HCEC 1CT (cell line): ENCODE results near the gene ACO1.
"Not testable (repeated sequence)": the region's sequence is repeated elsewhere in the genome, so short reads cannot be mapped to it uniquely, and the experiment has no call there.

Source experiments
- DNase-seq: peaks from one replicate; pipeline ENCODE4 v3.0.0-alpha.2; 2017

The ACO1 gene

DNA sequence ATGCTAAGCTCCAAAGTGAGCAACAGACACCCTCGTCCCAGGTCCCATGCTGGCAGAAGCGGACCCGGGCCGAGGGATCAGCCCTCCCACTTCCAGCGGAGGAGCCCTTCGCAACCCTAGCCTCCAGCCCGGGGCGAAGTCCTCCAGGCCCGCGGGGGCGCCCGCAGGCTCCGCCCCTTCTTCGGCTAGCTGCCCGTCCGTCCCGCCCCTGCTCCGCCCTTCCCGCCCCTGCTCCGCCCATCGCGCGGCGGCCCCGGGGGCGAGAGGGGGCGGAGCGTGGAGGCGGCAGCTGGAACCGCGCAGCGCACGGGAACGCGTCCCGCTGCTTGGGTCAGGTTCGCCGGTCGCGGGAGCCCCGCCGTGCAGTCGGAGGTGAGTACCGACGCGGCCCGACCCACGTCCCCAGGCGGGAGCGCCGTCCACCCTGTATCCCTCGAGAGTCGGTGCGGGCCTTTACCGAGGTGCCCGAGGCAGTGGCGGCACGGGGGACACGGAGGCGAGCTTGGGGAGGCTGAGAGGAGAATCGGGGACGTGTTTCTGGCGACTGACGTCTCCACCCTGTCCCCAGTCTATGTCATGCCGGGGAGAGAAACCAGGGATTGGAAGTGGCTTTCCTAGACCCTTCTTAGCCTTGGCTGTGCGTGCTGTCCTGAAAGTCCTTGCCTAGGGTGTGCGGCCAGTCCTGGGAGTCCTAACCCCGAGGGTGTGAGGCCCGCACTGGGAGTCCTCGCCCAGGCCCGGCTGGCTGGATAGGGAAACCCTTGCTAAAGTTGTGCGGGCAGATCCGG, at the start of gene ACO1:
Gene ACO1, plus strand, starts transcription at position 280 of the 788 bp plus-strand sequence. CDS start 20,864 bp downstream, outside the sequence.
- peak; percentile 87 for DNase-seq

DNA sequence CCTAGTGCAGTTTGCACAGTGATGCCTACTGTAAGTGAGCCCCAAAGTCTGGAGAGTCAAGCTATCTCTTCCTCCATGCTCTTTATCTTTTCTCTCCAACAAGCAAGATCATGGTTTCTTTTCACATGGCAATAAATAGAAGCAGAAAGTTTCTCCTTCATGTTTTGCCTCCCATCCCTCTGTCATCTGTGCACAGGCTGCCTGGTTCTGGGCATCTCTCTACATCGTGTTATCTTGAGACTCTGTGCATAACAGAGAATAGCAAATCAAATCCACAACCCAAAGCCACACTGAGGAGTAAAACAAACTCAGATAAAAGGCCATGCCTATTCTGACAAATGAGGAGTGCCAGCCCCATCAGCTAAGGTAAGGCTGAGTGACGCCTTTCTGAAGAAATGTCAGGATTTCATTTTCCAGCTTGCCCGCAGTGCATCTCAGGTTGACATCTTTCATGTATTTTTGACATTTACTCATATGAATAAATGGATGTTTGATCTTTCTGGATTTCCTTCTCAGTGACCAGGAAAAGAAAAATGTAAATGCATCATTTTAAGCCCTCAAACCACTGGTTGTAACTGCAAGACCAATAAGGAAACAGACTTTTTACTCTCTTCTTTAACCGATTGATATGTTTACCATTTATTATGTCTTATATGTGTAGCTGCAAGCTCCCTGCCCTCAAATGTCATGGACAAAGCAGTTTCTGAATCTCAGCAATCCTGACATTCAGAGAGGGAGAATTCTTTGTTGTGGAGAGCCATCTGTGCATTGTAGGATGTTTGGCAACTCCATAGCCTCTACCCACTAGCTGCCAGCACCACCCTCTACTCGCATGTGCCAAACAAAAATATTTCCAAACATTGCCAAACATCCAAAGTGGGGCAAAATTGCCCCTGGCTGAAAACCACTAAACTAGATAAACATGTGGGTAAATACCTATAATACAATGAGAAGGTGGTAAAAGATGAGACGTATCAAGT, 49.2 kb upstream of the ACO1 start:
- no peak for DNase-seq

DNA sequence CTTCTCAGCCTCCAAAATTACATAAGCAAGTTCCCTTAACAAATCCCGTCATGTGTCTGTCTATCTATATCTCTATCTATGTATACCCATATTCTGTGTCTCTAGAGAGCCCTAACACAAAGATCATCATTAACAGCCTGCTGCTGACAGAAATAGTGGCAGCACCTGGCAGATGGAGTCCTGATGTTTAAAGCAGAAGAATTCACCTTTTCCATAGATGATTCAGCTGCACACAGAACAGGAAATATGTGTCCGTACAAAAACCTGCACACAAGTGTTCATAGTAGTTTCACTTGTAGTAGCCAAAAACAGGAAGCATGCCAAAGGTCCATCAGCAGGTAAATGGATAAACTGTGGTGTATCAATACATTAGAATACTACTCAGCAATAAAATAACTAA, 45.0 kb upstream of the ACO1 start:
- DNase-seq = no peak

DNA sequence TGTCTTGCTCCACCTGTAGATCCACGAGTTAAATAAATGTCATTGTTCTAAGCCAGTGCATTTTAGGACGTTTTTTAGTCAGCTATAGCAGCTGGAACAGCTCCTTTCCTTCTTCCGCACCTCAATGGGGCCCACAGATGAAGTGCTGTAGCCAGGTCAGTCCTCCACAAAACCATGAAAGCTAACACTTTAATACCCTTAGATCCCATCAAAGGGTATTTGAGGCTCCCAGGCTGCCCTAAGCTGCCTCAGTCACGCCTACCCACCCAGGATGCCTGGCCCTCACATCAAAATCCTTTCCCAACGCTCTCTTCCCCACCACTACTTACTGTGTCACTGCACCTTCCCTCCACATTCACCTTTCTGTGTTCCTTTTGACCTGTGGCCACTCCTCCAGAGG, 44.1 kb upstream of the ACO1 start:
- DNase-seq = no peak

DNA sequence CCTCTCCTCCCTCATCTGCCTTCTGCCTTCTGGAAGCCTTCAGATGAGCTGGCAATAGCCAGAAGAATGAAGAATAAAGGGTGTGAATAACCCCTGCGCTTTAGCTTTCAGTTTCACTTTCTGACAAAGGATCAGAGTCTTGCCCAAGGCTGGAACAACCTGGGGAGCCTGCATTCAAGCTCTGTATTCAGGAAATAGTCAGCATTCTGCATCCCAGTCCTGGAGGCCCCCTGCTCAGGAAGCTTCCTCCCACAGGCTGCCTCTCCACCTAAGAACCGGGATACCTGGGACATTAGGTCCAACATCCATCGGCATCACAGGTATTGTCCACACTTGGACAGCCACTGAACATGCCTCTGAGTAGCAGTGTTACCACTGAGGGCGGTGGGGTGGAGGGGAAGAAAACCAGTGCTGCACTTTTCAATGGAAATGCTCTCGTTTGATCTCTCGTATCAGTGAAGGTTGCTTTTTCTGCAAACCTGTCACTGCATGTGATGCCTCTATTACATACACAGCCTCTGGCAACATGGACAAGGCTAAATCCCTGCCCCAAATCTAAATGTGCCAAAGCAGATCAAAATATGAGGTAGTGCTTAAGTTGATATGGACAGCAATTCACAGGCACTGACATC, 39.8 kb upstream of the ACO1 start:
- no peak for DNase-seq

DNA sequence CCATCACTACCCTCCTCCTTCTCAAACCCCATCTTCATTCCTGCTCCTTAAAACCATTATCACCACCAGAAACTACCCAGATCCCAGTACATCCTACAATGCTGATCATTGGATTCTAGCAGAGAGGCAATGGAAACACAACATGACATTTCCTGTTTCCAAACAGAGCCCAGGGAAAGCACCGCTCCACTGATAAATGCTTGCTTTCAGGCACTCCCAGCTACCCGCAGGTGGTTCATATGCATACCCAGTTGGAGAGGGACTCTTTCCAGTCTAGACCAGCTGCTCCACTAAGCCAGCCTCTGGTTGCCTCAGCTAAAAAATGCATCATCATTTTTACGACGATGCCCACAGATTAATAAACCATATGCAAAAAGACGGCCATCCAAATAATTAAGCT, 39.2 kb upstream of the ACO1 start:
- DNase-seq = no peak

DNA sequence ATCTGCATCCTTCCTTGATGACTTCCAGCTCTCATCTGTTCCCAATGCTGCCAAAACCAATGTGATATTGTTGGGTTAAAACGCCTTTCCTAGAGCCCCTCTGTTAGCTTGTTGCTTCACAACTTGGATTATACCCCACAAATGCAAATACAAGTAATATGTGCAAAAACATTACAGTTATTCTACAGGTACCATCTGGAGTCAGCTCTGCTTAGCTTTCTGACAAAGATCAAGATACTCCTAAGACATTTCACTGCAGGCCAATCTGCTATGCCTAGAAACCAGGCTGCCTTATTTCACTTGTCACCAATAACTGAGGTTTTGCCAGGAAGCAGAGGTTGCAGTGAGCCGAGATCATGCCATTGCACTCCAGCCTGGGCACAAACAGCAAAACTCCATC, 36.9 kb upstream of the ACO1 start:
- no peak for DNase-seq

DNA sequence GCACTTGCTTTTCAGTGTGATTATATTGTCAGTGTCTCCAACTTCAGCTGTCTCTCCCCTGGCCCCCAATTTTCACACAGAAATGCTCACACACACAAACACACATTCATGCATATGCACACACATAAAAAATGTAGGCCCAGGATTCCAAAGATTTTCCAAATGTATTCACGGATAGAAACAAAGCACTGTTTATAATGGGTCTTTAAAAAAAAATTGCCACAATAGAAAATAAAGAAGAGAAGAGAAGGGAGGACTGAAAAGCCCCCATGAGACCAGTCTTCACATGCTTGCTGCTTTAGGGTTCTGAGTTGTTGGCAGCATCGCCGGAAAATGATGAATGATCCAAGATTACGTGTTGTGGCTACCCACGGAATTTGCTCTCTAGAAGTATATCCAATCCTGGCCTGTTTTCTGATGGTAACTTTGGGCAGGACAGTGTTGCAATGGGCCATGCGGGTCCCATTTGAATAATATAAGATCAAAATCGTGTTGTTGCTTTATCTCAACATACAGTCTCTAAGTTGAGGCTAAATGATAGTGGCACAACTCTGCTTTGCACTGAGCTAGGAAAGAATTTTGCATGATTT, 36.2 kb upstream of the ACO1 start:
- no peak for DNase-seq

DNA sequence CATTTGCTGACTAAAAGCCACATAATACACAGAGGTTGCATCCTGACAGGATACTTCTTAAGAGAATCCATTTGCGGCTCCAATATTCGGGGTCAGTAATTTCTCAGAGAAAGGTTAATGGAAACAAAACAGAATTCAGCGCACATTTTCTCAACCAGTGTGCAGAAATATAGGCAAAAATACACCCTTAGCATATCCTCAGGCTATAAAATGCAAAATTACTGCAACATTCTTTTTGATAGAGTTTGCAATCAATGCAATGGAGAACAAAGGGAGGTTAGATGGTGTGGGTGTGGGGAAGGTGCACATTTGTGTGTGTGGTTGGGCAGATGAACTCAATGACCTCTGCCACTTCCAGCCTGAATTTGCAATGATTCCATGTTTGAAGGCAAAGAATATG, 35.4 kb upstream of the ACO1 start:
- no peak for DNase-seq

DNA sequence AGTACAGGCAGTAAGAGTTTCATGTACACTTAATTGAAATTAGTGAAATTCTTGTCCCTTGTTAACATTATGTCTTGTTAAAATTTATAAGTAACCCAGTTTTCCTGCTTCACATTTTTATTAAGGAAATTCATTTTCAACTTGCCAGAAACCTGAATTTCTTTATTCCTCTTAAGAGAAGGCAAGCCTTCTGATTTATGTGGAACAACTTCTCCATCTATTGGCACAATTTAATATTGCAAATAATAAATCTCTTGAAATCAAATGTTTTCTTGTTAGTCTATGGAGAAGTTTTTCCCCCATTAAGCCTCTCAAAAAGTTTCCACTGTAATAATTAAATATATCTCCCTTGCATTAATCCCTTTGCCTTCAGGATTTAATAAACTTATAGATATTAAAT, 33.8 kb upstream of the ACO1 start:
- DNase-seq = peak; percentile 12

DNA sequence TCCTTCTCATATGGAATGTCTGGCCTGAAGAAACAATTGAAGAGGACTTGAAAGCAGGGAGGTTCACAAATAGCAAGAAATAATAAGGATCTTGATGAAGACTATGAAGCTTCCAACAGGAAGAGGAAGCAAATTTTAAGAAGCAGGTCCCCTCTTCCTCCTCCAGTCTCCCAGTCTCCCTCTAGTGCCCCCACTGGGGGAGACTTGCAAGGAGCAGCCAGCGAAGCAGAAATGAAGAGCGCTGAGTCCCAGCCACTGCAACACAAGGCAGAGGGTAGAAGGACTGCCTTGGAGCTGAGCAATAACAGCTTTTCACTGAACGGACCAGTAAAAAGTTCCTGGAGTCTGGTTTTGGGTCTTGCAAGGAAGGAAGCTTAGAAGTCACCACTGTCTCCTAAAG, 32.6 kb upstream of the ACO1 start:
- DNase-seq = no peak

DNA sequence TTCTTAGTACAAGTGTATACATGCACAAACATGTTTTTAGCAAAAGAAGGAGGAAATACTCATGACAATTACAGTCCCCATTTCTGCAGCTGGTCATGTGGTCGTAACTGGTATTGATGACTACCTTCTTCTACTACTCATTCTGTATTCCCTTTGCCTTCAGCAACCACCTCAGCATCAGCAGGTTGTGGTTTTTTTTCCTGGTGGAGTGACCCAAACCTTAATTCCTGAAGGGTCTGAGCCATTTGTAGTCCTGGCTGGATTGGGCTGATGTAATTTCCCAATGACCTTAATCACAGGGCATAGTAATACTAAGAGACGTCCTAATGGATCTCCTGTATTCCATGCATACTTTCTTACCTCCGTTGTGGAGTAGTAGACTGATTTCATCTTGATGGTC, 31.0 kb upstream of the ACO1 start:
- not testable (repeated sequence) for DNase-seq

DNA sequence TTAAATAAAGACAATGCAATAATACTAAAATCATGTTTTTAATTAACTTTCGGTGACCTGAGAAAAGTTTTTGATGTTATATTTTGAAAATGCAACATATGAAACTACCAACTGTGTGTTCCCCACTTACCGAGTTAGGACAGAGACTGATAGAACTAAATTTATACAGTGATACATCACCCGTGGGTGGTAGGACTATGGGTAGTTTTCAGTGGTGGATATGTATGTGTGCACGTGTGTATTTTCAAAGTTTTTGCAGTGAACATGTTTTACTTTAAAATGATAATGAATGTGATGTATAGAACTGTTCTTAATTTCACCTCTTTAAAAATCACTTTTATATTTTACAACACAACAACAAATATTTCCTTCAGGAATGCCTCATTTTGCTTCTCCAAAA, 25.0 kb upstream of the ACO1 start:
- no peak for DNase-seq

DNA sequence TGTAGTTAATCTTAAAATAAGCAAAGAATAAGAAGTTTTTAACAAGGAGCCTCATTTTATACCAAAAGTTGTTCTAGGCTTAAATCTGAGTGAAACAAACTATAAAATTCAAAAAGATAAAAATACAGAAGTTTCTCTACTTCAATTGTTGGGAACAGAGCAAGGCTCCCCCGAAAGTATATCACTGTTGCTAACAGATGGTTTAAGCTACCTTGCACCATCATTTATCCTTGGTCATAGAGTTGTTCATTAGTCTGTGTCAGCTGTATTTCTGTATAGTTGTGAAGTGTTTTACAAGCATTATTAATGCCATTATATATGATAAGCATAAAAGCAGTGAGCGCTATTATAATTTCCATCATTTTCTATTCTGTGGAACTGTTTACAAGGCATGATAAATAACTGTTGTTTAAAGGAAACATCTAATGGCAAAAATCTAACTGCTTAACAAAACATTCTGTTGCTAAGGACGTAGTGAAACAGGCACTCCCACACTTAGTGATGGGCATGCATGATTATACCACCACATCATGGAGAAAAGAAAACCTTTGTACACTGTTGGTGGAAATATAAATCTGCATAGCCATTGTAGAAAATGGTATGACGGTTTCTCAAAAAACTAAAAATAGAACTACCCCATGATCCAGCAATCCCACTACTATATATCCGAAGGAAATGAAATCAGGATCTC, 23.3 kb upstream of the ACO1 start:
- DNase-seq = no peak

DNA sequence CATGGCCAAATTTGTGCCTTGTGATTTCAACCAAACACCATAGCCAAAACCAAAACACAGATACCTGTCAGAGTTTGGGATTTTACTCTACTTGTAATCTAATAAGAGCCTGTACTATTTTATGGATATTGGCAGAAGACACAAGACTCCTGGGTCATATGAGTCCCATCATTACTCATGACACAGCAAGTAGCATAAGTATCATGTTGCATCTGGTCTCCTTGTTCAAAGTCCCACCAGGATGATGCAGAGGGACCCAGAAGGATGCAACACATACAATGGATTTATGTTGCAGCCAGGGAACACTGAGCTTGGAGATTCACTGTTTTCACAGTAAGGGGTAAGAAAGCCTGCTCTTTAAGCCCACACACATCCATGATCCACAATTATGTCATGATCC, 13.2 kb upstream of the ACO1 start:
- no peak for DNase-seq

DNA sequence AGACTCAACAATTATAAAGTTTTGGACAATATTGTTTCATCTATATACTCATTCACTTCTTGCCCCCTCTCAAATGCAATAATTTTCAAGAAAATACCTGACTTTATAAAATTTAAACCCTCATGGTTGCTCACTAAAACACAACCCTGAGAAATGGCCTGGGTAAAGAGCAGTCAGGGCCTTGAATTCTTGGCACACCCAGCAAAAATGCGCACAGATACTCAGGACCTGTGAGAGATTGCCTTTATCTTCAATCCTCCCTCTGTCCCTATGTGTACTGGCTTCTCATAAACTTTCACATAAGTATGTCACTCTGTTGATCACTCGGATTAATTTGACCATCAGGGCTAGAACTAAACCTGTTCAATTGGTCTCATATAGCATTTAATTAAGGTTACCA, 12.8 kb upstream of the ACO1 start:
- DNase-seq = no peak

DNA sequence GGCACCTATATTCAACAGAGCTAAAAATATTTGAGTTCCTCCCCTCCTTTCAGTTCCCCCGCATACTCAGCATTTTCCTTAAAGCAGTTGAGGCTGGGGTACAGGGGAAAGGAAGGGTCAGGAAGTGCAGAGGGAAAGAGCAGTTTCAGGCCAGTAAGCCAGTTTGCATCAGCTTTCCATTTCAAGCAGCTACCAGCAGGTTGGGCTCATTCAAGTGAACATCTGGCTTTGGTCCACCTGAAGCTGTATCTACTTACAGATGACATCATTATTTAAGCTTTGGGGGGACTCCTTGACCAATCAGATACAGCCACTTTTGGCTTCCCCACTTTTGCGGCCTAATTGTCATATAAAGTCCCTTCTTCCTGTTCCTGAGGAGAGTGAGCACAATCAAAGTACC, 8.2 kb upstream of the ACO1 start:
- no peak for DNase-seq

DNA sequence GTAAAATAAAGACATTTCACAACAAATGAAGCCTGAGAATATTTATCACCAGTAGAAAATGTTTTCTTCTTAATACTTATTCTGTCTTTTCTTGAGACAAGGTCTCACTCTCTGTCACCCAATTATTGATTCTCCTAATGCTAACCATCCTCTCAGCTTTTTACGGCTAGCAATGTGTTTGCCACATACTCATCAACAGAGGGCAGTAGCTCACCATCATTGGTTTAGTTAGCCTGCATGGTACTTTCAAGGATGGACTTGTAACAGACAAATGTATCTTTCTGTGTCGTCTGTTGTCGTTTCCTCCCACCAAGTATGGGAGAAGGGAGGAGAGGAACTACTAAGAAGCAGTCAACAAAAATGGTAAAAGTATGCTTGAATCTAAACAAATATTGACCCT, 5.9 kb upstream of the ACO1 start:
- DNase-seq = peak; percentile 68

DNA sequence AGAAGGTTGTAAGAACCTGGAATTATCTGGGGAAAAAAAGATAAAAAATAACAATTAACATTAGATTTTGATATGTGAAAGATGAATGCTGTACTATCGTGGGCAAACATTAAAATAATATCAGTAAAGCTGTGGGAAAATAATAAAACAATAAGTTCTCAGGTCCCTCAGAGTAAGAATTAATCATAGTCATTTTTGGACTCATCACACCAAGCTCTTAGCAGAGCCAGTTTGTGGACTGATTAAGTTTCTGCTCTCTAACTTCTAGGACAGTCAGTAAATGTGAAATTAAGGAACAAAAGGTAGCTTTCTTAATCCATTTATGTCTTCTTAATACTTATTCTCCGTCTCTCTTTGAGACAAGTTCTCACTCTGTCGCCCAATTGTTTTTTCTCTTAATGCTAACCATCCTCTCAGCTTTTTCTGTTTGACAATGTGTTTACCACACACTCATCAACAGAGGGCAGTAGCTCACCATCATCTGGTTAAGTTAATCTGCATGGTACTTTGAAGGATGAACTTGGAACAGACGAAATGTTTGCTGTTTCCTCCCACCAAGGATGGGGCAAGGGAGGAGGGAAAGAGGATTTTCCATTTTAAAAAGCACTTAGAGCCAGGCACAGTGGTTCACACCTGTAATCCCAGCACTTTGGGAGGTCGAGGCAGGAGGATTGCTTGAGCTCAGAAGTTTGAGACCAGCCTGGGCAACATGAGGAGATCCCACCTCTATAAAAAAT, 5.3 kb upstream of the ACO1 start:
- DNase-seq = peak; percentile 73

DNA sequence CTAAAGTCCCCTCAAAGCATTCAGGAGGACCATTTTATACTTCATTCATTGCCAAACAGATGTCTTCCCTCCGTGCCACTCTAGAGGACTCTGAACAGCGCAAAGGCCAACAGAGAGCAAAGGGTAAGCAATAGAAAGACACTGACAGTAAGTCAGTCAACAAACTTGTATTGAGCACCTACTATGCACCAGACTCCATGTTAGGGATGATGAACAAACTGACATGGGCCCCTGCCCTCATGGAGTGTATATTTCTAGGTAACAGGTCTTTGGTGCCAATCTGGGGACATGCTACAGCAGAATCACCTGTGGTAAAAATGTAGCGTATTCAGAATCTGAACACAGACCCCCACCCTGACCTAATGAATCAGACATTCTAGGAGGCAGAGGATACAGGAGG, 3.5 kb upstream of the ACO1 start:
- DNase-seq = no peak

DNA sequence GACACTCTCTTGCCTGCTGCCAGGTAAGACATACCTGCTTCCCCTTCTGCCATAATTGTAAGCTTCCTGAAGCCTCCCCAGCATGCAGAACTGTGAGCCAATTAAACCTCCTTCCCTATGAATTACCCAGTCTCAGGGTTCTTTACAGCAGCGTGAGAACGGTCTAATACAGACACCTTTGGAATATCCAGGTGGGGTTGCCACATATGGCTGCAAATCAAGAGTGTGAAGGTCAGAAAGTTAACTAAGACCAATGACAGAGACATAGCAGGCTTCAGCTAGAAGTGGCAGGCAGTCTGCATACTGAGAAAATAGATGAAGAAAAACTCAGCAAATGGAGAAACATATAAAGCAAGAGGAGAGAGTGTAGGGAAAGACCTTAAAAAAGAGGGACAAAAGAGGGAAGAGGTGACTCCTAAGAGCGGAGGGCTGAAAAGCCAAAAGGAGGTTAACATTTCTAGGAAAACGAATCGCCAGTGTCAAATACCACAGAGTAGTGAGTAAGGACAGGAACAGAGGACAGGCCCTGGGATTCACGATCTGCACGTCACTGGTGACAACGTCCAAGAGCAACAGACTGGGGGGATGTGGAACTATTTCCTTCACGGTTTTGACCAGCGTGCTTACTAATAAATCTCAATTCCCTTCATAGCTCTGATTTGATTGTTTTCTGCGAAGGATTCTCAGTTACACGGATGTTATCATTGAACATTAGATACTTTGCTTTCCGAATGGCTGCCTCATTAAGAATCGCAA, 1.7 kb upstream of the ACO1 start:
- no peak for DNase-seq
